Putamen (tissue), 1 donor: Measurements from ENCODE around the gene HACE1.
"Not testable (repeated sequence)": the region's sequence is repeated elsewhere in the genome, so short reads cannot be mapped to it uniquely, and the experiment has no call there.

ENCODE experiments used
- DNase-seq: peaks from one replicate; pipeline ENCODE4 v3.0.0-alpha.2; 2016; ENCODE audit warnings: low spot score

Gene HACE1

GRCh38 chr6:104828478-104828877 is 31.2 kb downstream of the HACE1 start:
- DNase-seq, result no peak

GRCh38 chr6:104820820-104821219 is 38.9 kb downstream of the HACE1 start:
- DNase-seq, result not testable (repeated sequence)

GRCh38 chr6:104816125-104816524 is 43.6 kb downstream of the HACE1 start:
- no peak for DNase-seq

- DNase-seq, result no peak
These were observed 45.0 kb downstream of the HACE1 start for GRCh38 chr6:104814743-104815142.

- DNase-seq, result no peak
These were observed 46.2 kb downstream of the HACE1 start for GRCh38 chr6:104813552-104813951.

GRCh38 chr6:104809116-104809515 is 50.6 kb downstream of the HACE1 start:
- DNase-seq, result no peak

GRCh38 chr6:104805335-104805734 is 54.4 kb downstream of the HACE1 start:
- not testable (repeated sequence) for DNase-seq

GRCh38 chr6:104799134-104799657 is 60.5 kb downstream of the HACE1 start:
- DNase-seq, result no peak

GRCh38 chr6:104796031-104796785 is 63.5 kb downstream of the HACE1 start:
- no peak for DNase-seq

- DNase-seq, result no peak
These were observed 64.4 kb downstream of the HACE1 start for GRCh38 chr6:104795363-104795762.

- DNase-seq, result no peak
These were observed 69.9 kb downstream of the HACE1 start for GRCh38 chr6:104789770-104790190.

GRCh38 chr6:104788400-104788799 is 71.3 kb downstream of the HACE1 start:
- no peak for DNase-seq

GRCh38 chr6:104787305-104787704 is 72.4 kb downstream of the HACE1 start:
- DNase-seq, result no peak

- DNase-seq, result no peak
These were observed 74.8 kb downstream of the HACE1 start for GRCh38 chr6:104784884-104785283.

GRCh38 chr6:104771258-104771832 is 88.4 kb downstream of the HACE1 start:
- DNase-seq, result no peak

GRCh38 chr6:104768906-104769305 is 90.8 kb downstream of the HACE1 start:
- no peak for DNase-seq

- DNase-seq, result no peak
These were observed 93.1 kb downstream of the HACE1 start for GRCh38 chr6:104766595-104766994.

- no peak for DNase-seq
These were observed 104.8 kb downstream of the HACE1 start for GRCh38 chr6:104754788-104755409.

GRCh38 chr6:104753251-104753650 is 106.5 kb downstream of the HACE1 start:
- DNase-seq, result no peak

- DNase-seq, result no peak
These were observed 109.3 kb downstream of the HACE1 start for GRCh38 chr6:104750449-104750848.

GRCh38 chr6:104739124-104739523 is 120.6 kb downstream of the HACE1 start:
- not testable (repeated sequence) for DNase-seq

- not testable (repeated sequence) for DNase-seq
These were observed 122.2 kb downstream of the HACE1 start for GRCh38 chr6:104737567-104737966.

GRCh38 chr6:104736545-104736944 is 123.2 kb downstream of the HACE1 start:
- DNase-seq, result no peak
